ENCODE results near the gene CNIH4.
A peak's percentile ranks its signal among the peaks of the same experiment; 100 is the strongest.
"Not testable (repeated sequence)": the region's sequence is repeated elsewhere in the genome, so short reads cannot be mapped to it uniquely, and the experiment has no call there.

CNIH4 gene

GRCh38 chr1:224331824-224332223 is 24.9 kb upstream of the CNIH4 start:
- Histone ChIP-seq H3K36me3 (no peaks in the 10 kb centered on the region), H3K27ac (no peak overlapping the region), H3K27me3 (no peaks in the 10 kb centered on the region), H3K4me3 (ENCODE audit: low read depth in 1 of 2, low read length in 1 of 2) (no peak overlapping the region), H3K4me1 (ENCODE audit: control insufficient read depth in 1 of 2, insufficient read depth in 1 of 2, low read depth in 1 of 2, low read length in 1 of 2) (peaks cover 27 to 28% of the 10 kb centered on the region in 2 experiments), H3K9me3 (no peaks in the 10 kb centered on the region)
- TF ChIP-seq CTCF (IDR thresholded peaks at IDR 0.05), result no peak

GRCh38 chr1:224333309-224333926 is 23.3 kb upstream of the CNIH4 start:
- peak; percentile 64 for TF ChIP-seq CTCF (IDR thresholded peaks at IDR 0.05)
- Histone ChIP-seq H3K27me3 (no peaks in the 10 kb centered on the region), H3K9me3 (no peaks in the 10 kb centered on the region), H3K36me3 (no peaks in the 10 kb centered on the region), H3K4me3 (ENCODE audit: low read depth in 1 of 2, low read length in 1 of 2) (no peak overlapping the region), H3K27ac (peak overlapping the region; percentile 16), H3K4me1 (ENCODE audit: control insufficient read depth in 1 of 2, insufficient read depth in 1 of 2, low read depth in 1 of 2, low read length in 1 of 2) (peaks cover 27 to 28% of the 10 kb centered on the region in 2 experiments)

- no peak overlapping the region for H3K27ac ChIP-seq
- no peaks in the 10 kb centered on the region for H3K9me3 ChIP-seq
- no peak overlapping the region for H3K4me3 ChIP-seq (ENCODE audit: low read depth in 1 of 2, low read length in 1 of 2)
- no peak for TF ChIP-seq CTCF (IDR thresholded peaks at IDR 0.05)
- H3K36me3 ChIP-seq, result no peaks in the 10 kb centered on the region
- H3K4me1 ChIP-seq (ENCODE audit: control insufficient read depth in 1 of 2, insufficient read depth in 1 of 2, low read depth in 1 of 2, low read length in 1 of 2), result peaks cover 21 to 26% of the 10 kb centered on the region in 2 experiments
- no peaks in the 10 kb centered on the region for H3K27me3 ChIP-seq
Observed at GRCh38 chr1:224333939-224334786, 22.5 kb upstream of the CNIH4 start.

GRCh38 chr1:224338150-224338838 is 18.4 kb upstream of the CNIH4 start:
- Histone ChIP-seq H3K9me3 (no peaks in the 10 kb centered on the region), H3K4me3 (ENCODE audit: low read depth in 1 of 2, low read length in 1 of 2) (no peak overlapping the region)
- TF ChIP-seq CTCF (IDR thresholded peaks at IDR 0.05), result no peak

GRCh38 chr1:224339442-224340033 is 17.1 kb upstream of the CNIH4 start:
- Histone ChIP-seq H3K27me3 (no peaks in the 10 kb centered on the region), H3K4me3 (ENCODE audit: low read depth in 1 of 2, low read length in 1 of 2) (no peak overlapping the region), H3K36me3 (no peaks in the 10 kb centered on the region), H3K9me3 (peaks cover 12% of the 10 kb centered on the region), H3K27ac (no peak overlapping the region), H3K4me1 (ENCODE audit: control insufficient read depth in 1 of 2, insufficient read depth in 1 of 2, low read depth in 1 of 2, low read length in 1 of 2) (peaks cover 6 to 11% of the 10 kb centered on the region in 2 experiments)
- no peak for TF ChIP-seq CTCF (IDR thresholded peaks at IDR 0.05)

More at GRCh38 chr1:224338150-224338838, 18.4 kb upstream of the CNIH4 start:
- H3K4me1 ChIP-seq (ENCODE audit: control insufficient read depth in 1 of 2, insufficient read depth in 1 of 2, low read depth in 1 of 2, low read length in 1 of 2), result peaks cover 8 to 15% of the 10 kb centered on the region in 2 experiments
- H3K27me3 ChIP-seq, result no peaks in the 10 kb centered on the region
- no peaks in the 10 kb centered on the region for H3K36me3 ChIP-seq
- no peak overlapping the region for H3K27ac ChIP-seq

GRCh38 chr1:224340453-224341384 is 16.0 kb upstream of the CNIH4 start:
- H3K36me3 ChIP-seq, H3K27ac ChIP-seq, H3K27me3 ChIP-seq: not testable (repeated sequence)
- H3K4me1 ChIP-seq (ENCODE audit: control insufficient read depth in 1 of 2, insufficient read depth in 1 of 2, low read depth in 1 of 2, low read length in 1 of 2), result peaks cover 6 to 11% of the 10 kb centered on the region in 2 experiments
- peak overlapping the region; percentile 50 to 63 for H3K4me3 ChIP-seq (ENCODE audit: low read depth in 1 of 2, low read length in 1 of 2)
- H3K9me3 ChIP-seq, result peaks cover 13% of the 10 kb centered on the region
